ENCODE results near the gene KCTD18. TPM values are rescaled to one million over a fixed set of nuclear protein-coding genes. Genes with fewer than 3 reads are reported as not detected.

KCTD18 gene
- total and polyA plus RNA-seq, 10 of the 15 experiments (the other 5 are each of a cell fraction or from before 2014, with no cell fraction given) = 1.4 to 16.9 (median 12.5) TPM

DNA sequence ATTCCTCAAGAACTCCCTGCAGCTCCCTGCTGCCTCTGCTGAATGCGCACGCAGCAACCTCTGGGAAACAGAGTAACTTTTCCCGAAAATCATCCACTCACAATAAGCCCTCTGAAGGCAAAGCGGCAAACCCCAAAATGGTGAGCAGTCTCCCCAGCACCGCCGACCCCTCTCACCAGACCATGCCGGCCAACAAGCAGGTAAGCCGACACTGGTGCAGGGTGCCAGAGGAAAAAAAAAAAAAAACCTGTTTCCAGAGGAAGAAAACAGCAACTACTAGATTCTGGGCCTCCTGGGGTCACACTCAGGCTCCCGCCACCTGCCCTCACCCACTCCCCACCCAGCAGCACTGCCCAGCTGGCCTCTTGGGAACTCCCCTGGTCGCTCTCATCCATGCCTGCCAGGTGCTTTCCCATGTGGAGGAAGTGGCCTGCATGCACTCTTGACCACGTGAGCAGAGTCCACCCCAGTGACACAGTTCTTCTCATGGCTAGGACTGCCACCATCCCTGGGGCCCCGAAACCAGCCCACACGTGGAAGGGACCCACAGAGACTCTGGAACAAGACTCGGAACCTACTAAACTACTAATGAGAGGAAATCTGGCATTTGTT lies 36.9 kb downstream of the KCTD18 start (continued):
- TF ChIP-seq, protein P1, sequence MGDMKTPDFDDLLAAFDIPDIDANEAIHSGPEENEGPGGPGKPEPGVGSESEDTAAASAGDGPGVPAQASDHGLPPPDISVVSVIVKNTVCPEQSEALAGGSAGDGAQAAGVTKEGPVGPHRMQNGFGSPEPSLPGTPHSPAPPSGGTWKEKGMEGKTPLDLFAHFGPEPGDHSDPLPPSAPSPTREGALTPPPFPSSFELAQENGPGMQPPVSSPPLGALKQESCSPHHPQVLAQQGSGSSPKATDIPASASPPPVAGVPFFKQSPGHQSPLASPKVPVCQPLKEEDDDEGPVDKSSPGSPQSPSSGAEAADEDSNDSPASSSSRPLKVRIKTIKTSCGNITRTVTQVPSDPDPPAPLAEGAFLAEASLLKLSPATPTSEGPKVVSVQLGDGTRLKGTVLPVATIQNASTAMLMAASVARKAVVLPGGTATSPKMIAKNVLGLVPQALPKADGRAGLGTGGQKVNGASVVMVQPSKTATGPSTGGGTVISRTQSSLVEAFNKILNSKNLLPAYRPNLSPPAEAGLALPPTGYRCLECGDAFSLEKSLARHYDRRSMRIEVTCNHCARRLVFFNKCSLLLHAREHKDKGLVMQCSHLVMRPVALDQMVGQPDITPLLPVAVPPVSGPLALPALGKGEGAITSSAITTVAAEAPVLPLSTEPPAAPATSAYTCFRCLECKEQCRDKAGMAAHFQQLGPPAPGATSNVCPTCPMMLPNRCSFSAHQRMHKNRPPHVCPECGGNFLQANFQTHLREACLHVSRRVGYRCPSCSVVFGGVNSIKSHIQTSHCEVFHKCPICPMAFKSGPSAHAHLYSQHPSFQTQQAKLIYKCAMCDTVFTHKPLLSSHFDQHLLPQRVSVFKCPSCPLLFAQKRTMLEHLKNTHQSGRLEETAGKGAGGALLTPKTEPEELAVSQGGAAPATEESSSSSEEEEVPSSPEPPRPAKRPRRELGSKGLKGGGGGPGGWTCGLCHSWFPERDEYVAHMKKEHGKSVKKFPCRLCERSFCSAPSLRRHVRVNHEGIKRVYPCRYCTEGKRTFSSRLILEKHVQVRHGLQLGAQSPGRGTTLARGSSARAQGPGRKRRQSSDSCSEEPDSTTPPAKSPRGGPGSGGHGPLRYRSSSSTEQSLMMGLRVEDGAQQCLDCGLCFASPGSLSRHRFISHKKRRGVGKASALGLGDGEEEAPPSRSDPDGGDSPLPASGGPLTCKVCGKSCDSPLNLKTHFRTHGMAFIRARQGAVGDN (IDR thresholded peaks at IDR 0.05) = peak; percentile 70
- TF ChIP-seq, protein P2, sequence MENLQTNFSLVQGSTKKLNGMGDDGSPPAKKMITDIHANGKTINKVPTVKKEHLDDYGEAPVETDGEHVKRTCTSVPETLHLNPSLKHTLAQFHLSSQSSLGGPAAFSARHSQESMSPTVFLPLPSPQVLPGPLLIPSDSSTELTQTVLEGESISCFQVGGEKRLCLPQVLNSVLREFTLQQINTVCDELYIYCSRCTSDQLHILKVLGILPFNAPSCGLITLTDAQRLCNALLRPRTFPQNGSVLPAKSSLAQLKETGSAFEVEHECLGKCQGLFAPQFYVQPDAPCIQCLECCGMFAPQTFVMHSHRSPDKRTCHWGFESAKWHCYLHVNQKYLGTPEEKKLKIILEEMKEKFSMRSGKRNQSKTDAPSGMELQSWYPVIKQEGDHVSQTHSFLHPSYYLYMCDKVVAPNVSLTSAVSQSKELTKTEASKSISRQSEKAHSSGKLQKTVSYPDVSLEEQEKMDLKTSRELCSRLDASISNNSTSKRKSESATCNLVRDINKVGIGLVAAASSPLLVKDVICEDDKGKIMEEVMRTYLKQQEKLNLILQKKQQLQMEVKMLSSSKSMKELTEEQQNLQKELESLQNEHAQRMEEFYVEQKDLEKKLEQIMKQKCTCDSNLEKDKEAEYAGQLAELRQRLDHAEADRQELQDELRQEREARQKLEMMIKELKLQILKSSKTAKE (IDR thresholded peaks at IDR 0.05; ENCODE audit: low read depth, poor library complexity, severe bottlenecking) = no peak
- TF ChIP-seq RB1 (IDR thresholded peaks at IDR 0.05; ENCODE audit: borderline replicate concordance) = no peak
- TF ChIP-seq MTA2 (IDR thresholded peaks at IDR 0.05; ENCODE audit: low read depth) = 0 out of 2 replicates have a peak, but pooled peaks have one; percentile 18
- TF ChIP-seq NBN (IDR thresholded peaks at IDR 0.05) = no peak
- TF ChIP-seq, protein P3, sequence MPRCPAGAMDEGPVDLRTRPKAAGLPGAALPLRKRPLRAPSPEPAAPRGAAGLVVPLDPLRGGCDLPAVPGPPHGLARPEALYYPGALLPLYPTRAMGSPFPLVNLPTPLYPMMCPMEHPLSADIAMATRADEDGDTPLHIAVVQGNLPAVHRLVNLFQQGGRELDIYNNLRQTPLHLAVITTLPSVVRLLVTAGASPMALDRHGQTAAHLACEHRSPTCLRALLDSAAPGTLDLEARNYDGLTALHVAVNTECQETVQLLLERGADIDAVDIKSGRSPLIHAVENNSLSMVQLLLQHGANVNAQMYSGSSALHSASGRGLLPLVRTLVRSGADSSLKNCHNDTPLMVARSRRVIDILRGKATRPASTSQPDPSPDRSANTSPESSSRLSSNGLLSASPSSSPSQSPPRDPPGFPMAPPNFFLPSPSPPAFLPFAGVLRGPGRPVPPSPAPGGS (IDR thresholded peaks at IDR 0.05; ENCODE audit: borderline replicate concordance, insufficient read depth, low read depth, low read length, poor library complexity, severe bottlenecking) = peak; percentile 69
- no peak; the same call in 2 of the 3 replicates for TF ChIP-seq POU2F2 (IDR thresholded peaks at IDR 0.05; ENCODE audit: borderline replicate concordance, low read depth, low read length)
- TF ChIP-seq, protein P4, sequence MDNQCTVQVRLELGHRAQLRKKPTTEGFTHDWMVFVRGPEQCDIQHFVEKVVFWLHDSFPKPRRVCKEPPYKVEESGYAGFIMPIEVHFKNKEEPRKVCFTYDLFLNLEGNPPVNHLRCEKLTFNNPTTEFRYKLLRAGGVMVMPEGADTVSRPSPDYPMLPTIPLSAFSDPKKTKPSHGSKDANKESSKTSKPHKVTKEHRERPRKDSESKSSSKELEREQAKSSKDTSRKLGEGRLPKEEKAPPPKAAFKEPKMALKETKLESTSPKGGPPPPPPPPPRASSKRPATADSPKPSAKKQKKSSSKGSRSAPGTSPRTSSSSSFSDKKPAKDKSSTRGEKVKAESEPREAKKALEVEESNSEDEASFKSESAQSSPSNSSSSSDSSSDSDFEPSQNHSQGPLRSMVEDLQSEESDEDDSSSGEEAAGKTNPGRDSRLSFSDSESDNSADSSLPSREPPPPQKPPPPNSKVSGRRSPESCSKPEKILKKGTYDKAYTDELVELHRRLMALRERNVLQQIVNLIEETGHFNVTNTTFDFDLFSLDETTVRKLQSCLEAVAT (IDR thresholded peaks at IDR 0.05) = no peak; the same call in 1 of the 2 replicates
- TF ChIP-seq, protein P5, sequence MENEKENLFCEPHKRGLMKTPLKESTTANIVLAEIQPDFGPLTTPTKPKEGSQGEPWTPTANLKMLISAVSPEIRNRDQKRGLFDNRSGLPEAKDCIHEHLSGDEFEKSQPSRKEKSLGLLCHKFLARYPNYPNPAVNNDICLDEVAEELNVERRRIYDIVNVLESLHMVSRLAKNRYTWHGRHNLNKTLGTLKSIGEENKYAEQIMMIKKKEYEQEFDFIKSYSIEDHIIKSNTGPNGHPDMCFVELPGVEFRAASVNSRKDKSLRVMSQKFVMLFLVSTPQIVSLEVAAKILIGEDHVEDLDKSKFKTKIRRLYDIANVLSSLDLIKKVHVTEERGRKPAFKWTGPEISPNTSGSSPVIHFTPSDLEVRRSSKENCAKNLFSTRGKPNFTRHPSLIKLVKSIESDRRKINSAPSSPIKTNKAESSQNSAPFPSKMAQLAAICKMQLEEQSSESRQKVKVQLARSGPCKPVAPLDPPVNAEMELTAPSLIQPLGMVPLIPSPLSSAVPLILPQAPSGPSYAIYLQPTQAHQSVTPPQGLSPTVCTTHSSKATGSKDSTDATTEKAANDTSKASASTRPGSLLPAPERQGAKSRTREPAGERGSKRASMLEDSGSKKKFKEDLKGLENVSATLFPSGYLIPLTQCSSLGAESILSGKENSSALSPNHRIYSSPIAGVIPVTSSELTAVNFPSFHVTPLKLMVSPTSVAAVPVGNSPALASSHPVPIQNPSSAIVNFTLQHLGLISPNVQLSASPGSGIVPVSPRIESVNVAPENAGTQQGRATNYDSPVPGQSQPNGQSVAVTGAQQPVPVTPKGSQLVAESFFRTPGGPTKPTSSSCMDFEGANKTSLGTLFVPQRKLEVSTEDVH (IDR thresholded peaks at IDR 0.05; ENCODE audit: low read depth, partially characterized antibody) = no peak
- TF ChIP-seq TCF7 (IDR thresholded peaks at IDR 0.05; ENCODE audit: borderline replicate concordance) = no peak
- TF ChIP-seq, protein P6, sequence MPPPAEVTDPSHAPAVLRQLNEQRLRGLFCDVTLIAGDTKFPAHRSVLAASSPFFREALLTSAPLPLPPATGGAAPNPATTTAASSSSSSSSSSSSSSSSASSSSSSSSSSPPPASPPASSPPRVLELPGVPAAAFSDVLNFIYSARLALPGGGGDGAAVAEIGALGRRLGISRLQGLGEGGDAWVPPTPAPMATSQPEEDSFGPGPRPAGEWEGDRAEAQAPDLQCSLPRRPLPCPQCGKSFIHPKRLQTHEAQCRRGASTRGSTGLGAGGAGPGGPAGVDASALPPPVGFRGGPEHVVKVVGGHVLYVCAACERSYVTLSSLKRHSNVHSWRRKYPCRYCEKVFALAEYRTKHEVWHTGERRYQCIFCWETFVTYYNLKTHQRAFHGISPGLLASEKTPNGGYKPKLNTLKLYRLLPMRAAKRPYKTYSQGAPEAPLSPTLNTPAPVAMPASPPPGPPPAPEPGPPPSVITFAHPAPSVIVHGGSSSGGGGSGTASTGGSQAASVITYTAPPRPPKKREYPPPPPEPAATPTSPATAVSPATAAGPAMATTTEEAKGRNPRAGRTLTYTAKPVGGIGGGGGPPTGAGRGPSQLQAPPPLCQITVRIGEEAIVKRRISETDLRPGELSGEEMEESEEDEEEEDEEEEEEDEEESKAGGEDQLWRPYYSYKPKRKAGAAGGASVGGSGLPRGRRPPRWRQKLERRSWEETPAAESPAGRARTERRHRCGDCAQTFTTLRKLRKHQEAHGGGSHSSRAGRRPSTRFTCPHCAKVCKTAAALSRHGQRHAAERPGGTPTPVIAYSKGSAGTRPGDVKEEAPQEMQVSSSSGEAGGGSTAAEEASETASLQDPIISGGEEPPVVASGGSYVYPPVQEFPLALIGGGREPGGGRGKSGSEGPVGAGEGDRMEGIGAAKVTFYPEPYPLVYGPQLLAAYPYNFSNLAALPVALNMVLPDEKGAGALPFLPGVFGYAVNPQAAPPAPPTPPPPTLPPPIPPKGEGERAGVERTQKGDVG (CRISPR knock-in tag; IDR thresholded peaks at IDR 0.05) = no peak
